ENCODE measurements around the gene TRPM2. TPM values are rescaled to one million over a fixed set of nuclear protein-coding genes. Genes with fewer than 3 reads are reported as not detected.

The TRPM2 gene
- total RNA-seq, 1 donor from 2014 or later, result not detected

GRCh38 chr21:44405091-44405947 is 51.9 kb downstream of the TRPM2 start:
- Mint-ChIP-seq H3K36me3 (ENCODE audit: unreplicated experiment) (no peaks in the 10 kb centered on the region), H3K27ac (ENCODE audit: unreplicated experiment) (no peak overlapping the region), H3K4me1 (ENCODE audit: unreplicated experiment) (no peaks in the 10 kb centered on the region), H3K4me3 (ENCODE audit: unreplicated experiment) (no peak overlapping the region), H3K9me3 (ENCODE audit: unreplicated experiment) (no peaks in the 10 kb centered on the region), H3K27me3 (ENCODE audit: unreplicated experiment) (no peaks in the 10 kb centered on the region)
- TF ChIP-seq, protein P1, sequence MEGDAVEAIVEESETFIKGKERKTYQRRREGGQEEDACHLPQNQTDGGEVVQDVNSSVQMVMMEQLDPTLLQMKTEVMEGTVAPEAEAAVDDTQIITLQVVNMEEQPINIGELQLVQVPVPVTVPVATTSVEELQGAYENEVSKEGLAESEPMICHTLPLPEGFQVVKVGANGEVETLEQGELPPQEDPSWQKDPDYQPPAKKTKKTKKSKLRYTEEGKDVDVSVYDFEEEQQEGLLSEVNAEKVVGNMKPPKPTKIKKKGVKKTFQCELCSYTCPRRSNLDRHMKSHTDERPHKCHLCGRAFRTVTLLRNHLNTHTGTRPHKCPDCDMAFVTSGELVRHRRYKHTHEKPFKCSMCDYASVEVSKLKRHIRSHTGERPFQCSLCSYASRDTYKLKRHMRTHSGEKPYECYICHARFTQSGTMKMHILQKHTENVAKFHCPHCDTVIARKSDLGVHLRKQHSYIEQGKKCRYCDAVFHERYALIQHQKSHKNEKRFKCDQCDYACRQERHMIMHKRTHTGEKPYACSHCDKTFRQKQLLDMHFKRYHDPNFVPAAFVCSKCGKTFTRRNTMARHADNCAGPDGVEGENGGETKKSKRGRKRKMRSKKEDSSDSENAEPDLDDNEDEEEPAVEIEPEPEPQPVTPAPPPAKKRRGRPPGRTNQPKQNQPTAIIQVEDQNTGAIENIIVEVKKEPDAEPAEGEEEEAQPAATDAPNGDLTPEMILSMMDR (IDR thresholded peaks at IDR 0.05), result no peak
- peak; percentile 84 for DNase-seq (ENCODE audit: extremely low spot score, unreplicated experiment)

DNA sequence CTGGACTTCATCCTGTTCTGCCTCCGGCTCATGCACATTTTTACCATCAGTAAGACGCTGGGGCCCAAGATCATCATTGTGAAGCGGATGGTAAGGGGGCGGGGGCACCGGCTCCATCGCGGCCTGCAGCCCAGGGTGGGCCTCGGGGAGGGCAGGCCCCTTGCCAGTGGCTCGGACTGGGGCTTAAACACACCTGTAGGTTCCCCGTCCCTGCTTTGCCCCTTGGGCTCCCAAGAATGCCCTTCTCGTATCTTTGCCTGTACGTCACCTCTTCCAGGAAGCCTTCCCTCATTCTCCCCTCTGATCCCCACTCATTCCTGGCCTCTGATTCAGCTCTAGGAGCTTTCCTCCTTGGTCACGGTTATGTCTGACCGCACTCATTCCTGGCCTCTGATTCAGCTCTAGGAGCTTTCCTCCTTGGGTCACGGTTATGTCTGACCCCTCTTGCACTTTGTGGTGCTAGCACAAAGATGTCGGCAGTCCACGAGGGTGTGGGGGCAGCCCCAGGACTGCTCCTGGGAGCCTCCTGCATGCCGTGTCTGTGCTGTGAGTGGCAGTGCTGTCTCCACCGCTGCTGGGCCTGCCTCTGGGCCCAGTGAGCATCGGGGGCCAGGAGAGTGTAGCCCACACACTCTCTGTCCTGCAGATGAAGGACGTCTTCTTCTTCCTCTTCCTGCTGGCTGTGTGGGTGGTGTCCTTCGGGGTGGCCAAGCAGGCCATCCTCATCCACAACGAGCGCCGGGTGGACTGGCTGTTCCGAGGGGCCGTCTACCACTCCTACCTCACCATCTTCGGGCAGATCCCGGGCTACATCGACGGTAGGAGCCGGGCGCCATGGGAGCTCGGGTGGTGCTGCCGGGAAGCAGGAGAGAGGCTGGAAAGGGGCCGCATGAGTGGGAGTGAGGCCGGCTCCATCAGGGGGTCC is 52.8 kb downstream of the TRPM2 start:
- H3K9me3 Mint-ChIP-seq (ENCODE audit: unreplicated experiment), result no peaks in the 10 kb centered on the region
- TF ChIP-seq, protein P1 (IDR thresholded peaks at IDR 0.05), result no peak
- no peaks in the 10 kb centered on the region for H3K27me3 Mint-ChIP-seq (ENCODE audit: unreplicated experiment)
- no peak overlapping the region for H3K4me3 Mint-ChIP-seq (ENCODE audit: unreplicated experiment)
- H3K4me1 Mint-ChIP-seq (ENCODE audit: unreplicated experiment), result no peaks in the 10 kb centered on the region
- no peaks in the 10 kb centered on the region for H3K36me3 Mint-ChIP-seq (ENCODE audit: unreplicated experiment)
- no peak overlapping the region for H3K27ac Mint-ChIP-seq (ENCODE audit: unreplicated experiment)
- DNase-seq (ENCODE audit: extremely low spot score, unreplicated experiment), result peak; percentile 83

GRCh38 chr21:44406953-44407352 is 53.5 kb downstream of the TRPM2 start:
- Mint-ChIP-seq H3K27ac (ENCODE audit: unreplicated experiment) (no peak overlapping the region), H3K27me3 (ENCODE audit: unreplicated experiment) (peaks cover under 1% of the 10 kb centered on the region), H3K4me3 (ENCODE audit: unreplicated experiment) (no peak overlapping the region), H3K9me3 (ENCODE audit: unreplicated experiment) (peaks cover 2% of the 10 kb centered on the region), H3K4me1 (ENCODE audit: unreplicated experiment) (no peaks in the 10 kb centered on the region), H3K36me3 (ENCODE audit: unreplicated experiment) (no peaks in the 10 kb centered on the region)
- TF ChIP-seq, protein P1 (IDR thresholded peaks at IDR 0.05), result no peak
- DNase-seq (ENCODE audit: extremely low spot score, unreplicated experiment), result peak; percentile 34

GRCh38 chr21:44407493-44407892 is 54.1 kb downstream of the TRPM2 start:
- no peak overlapping the region for H3K27ac Mint-ChIP-seq (ENCODE audit: unreplicated experiment)
- no peak for DNase-seq (ENCODE audit: extremely low spot score, unreplicated experiment)

More at GRCh38 chr21:44407493-44407892, 54.1 kb downstream of the TRPM2 start:
- TF ChIP-seq, protein P1 (IDR thresholded peaks at IDR 0.05), result no peak
- peaks cover 8% of the 10 kb centered on the region for H3K9me3 Mint-ChIP-seq (ENCODE audit: unreplicated experiment)
- no peaks in the 10 kb centered on the region for H3K36me3 Mint-ChIP-seq (ENCODE audit: unreplicated experiment)
- peaks cover 6% of the 10 kb centered on the region for H3K27me3 Mint-ChIP-seq (ENCODE audit: unreplicated experiment)
- H3K4me1 Mint-ChIP-seq (ENCODE audit: unreplicated experiment), result no peaks in the 10 kb centered on the region
- no peak overlapping the region for H3K4me3 Mint-ChIP-seq (ENCODE audit: unreplicated experiment)

All from osteocyte (in vitro differentiated cells).